Activated T-helper 2 cell treated with anti-CD3 and anti-CD28 coated beads, Interferon-gamma antibody, Interleukin-2, Interleukin-4, amounts not matched to agents 10 μg/mL and 5 μg/mL and 100 μg/mL, durations not matched to agents 14 hours and 24 hours and 36 hours (primary cell): ENCODE results near the gene TAF1B. TPM values are rescaled to one million over a fixed set of nuclear protein-coding genes. Genes with fewer than 3 reads are reported as not detected.

Source experiments
- DNase-seq: peaks from one replicate; pipeline ENCODE4 v3.0.0; 2021; ENCODE audit warnings: low spot score
- H3K27ac Mint-ChIP-seq: one replicate; pipeline ENCODE4 v1.8.0; 2021; ENCODE audit warnings: mixed read lengths
- H3K27me3 Mint-ChIP-seq: one replicate; pipeline ENCODE4 v1.8.0; 2021; ENCODE audit warnings: low read depth, mixed read lengths
- H3K36me3 Mint-ChIP-seq: one replicate; pipeline ENCODE4 v1.8.0; 2021; ENCODE audit warnings: low read depth, mixed read lengths
- H3K4me1 Mint-ChIP-seq: one replicate; pipeline ENCODE4 v1.8.0; 2021; ENCODE audit warnings: low read depth, mixed read lengths
- H3K4me3 Mint-ChIP-seq: one replicate; pipeline ENCODE4 v1.8.0; 2021; ENCODE audit warnings: low read depth, mild to moderate bottlenecking, moderate library complexity, mixed read lengths
- H3K9me3 Mint-ChIP-seq: one replicate; pipeline ENCODE4 v1.8.0; 2021; ENCODE audit warnings: mixed read lengths
- intact Hi-C: fragments of 100-400 bp; cut with micrococcal nuclease; formaldehyde crosslinking; loops from one replicate; pipeline ENCODE4 v1.15.1; 2023
- total RNA-seq: library from RNA; stranded (reverse); gene quantifications from 2 replicates; pipeline ENCODE4 v1.2.3, GENCODE V29; 2022

Gene TAF1B
- total RNA-seq, 1 donor from 2014 or later: 29.3 TPM

DNA sequence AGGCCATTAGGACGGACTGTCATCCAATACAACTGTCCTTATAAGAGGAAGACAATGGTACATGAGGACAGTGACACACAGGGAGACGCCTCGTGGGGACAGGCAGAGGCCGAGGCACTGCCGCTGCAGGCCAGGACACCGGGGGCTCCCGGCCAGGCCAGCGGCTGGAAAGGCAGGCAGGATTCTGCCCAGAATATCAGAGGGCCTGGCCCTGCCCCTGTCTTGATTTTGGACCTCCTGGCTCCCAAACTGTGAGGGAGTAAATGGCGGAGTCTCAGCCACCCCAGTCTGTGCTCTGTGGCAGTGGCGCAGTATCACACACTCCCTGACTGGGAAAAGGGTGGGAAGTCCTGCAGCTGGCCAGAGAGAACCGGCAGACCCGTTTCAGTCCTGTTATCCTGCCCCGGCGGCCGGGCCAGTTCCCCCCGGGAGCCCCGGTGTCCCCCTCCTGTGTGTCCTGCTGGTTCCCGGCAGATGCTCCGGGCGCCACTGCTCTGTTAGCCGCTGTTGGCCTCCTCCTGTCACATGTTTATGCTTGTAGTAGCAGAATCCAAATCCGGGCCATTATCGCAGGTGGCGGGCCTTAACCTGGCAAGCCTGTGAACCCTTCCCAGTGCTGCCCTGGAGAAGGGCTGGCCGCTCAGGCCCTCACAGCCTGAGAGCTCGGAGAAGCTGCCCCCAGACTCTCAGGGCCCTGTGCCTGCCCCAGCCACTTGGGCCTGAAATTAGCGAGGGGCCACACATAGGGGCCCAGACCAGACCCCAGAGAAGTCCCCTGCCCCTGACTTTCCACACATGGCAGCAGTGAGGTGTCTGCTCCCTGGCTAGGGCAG lies 31.4 kb upstream of the TAF1B start:
- no peak overlapping the region for H3K4me3 Mint-ChIP-seq
- no peaks in the 10 kb centered on the region for H3K36me3 Mint-ChIP-seq
- peaks cover 12% of the 10 kb centered on the region for H3K4me1 Mint-ChIP-seq
- H3K27me3 Mint-ChIP-seq: peaks cover 12% of the 10 kb centered on the region
- intact Hi-C loops: no loop called here
- no peak overlapping the region for H3K27ac Mint-ChIP-seq
- H3K9me3 Mint-ChIP-seq: no peaks in the 10 kb centered on the region
- DNase-seq: no peak

DNA sequence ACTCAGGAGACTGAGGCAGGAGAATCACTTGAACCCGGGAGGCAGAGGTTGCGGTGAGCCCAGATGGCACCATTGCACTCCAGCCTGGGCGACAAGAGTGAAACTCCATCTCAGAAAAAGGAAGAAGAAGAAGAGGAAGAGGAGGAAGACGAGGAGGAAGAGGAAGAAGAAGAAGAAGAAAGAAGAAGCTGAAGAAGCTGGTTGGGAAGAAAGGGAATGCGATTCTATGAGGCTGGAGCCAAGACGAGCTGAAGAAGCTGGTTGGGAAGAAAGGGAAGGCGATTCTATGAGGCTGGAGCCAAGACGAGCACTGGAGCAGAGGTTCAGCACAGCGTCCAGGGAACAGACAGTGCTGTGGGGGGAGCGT lies 30.3 kb upstream of the TAF1B start:
- no peak overlapping the region for H3K27ac Mint-ChIP-seq
- DNase-seq: no peak
- no peak overlapping the region for H3K4me3 Mint-ChIP-seq
- H3K4me1 Mint-ChIP-seq: peaks cover 12% of the 10 kb centered on the region
- peaks cover 16% of the 10 kb centered on the region for H3K27me3 Mint-ChIP-seq
- intact Hi-C loops: no loop called here
- no peaks in the 10 kb centered on the region for H3K9me3 Mint-ChIP-seq
- H3K36me3 Mint-ChIP-seq: no peaks in the 10 kb centered on the region

DNA sequence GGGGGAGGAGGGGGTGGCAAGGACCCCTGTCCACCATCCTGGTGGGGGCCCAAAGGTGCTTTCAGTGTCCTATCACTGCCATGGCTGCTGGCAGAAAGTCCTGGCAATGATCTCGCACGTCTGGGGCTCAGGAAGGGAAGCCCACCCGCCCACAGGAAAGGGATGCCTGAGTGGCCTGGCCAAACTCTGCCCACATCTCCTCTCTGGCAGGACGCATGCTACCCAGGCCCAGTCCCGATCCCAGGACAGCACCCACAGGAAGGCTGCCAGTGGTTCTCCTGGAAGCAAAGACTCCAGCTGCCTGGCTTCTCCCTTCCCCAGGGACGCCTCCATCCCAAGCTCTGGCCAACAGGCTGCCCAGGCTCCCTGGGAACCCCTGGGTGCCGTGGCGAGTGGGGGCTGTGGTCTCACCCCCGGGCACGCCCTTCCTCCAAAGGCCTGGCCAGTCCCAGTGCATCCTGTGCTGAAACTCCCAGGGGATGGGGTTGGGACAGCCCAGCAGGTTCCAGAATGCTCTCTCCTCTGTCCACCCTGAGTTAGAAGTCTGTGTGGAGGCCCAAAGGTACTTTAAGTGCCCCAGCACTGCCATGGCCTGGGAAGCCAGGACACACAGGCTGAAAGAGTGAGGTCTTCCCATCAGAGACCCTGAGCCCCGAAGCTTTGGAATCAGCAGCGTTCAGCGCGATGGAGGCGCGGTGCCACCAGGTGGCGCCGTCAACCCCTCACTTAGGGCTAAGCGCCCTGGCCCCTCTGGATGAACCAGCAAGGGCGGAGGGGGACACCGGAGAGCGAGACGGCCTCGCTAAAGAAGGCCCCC lies 29.8 kb upstream of the TAF1B start:
- DNase-seq: peak; percentile 63
- no peaks in the 10 kb centered on the region for H3K36me3 Mint-ChIP-seq
- no peak overlapping the region for H3K4me3 Mint-ChIP-seq
- H3K27ac Mint-ChIP-seq: no peak overlapping the region
- peaks cover 19% of the 10 kb centered on the region for H3K27me3 Mint-ChIP-seq
- no peaks in the 10 kb centered on the region for H3K9me3 Mint-ChIP-seq
- peaks cover 12% of the 10 kb centered on the region for H3K4me1 Mint-ChIP-seq
- intact Hi-C loops: loop anchor here (1.0 kb wide), 1 partner anchor 235 kb away; no protein-coding TSS in a partner anchor

DNA sequence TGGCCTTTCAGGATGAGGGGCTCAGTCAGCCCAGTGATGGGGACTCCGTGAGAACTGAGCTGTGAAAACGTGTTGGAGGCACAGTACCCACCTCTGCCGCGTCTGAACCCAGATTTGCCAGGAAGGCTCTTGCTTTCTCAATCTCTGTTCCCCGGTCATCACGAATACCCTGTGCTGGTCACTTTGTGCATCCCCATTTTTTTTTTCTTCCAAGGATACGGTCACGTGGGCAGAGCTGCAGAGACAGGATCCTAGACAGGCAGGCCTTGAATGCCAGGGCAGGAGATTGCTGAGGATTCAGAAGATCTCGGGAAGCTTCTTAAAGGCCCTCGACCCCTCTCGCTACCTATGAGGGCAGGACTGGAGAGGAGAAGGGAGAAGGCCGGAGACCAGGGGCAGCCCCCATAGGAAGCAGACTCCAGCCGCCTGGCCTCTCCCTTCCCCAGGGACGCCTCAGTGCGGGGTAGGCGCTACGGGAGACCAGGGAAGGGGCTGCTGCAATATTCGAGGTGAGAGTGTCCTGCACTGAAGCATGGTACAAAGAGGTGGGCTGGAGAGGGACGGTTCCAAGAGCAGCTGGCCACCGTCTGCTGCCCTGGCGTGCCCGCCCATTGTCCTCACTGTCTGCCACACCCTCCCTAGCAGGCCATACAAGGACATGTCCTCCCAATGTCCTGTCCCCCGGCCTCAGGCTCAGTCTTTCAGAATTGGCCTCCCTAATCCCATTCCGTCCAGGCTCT lies 29.0 kb upstream of the TAF1B start:
- Mint-ChIP-seq H3K27me3 (peaks cover 19% of the 10 kb centered on the region), H3K27ac (no peak overlapping the region), H3K4me3 (no peak overlapping the region), H3K9me3 (no peaks in the 10 kb centered on the region), H3K36me3 (no peaks in the 10 kb centered on the region), H3K4me1 (peaks cover 12% of the 10 kb centered on the region)
- intact Hi-C loops: loop anchor here (1.0 kb wide), 1 partner anchor 234 kb away; no protein-coding TSS in a partner anchor
- no peak for DNase-seq

DNA sequence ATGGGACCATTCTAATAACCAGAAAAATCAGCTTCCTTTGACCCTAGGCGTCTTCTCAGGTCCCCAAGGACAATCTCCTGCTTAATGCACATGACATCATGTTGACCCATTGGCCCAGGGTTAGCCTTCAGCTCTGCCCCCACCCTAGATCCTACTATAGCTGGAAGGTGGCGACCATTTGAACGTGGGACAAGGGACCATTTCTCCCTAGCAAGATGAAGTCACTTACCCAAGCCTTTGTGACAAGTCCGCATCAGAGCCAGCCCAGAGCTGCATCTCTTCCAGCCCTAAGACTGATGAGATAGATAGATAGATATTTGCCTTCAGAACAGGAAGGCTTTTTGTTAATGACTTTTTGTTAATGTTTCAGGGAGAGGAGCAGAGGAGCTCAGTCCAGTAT lies 28.2 kb upstream of the TAF1B start:
- Mint-ChIP-seq H3K4me3 (no peak overlapping the region), H3K27ac (no peak overlapping the region), H3K36me3 (no peaks in the 10 kb centered on the region), H3K27me3 (peaks cover 16% of the 10 kb centered on the region), H3K9me3 (no peaks in the 10 kb centered on the region), H3K4me1 (peaks cover 12% of the 10 kb centered on the region)
- intact Hi-C loops: no loop called here
- DNase-seq: no peak

DNA sequence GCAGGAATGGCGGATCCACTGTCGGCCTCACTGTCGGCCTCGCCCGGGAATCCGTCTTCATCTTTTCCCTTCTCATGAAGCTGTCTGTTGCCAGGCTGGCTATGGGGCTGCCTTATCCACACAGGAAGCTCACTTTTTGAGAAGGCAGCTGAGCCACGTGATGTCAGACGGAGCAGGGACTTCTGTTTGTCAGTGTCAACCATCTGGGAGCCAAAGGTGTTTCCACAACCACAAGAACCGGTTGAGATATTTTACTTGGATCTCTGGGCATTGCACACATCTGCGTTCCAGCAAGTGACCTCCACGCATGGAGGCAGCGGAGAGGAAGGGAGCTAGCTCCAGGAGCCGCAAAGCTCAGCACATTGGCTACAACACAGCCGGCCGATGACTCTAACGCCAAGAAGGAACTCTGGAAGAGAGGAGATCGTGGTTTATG lies 27.4 kb upstream of the TAF1B start:
- intact Hi-C loops: no loop called here
- DNase-seq: no peak
- H3K27me3 Mint-ChIP-seq: peaks cover 16% of the 10 kb centered on the region
- peaks cover 12% of the 10 kb centered on the region for H3K4me1 Mint-ChIP-seq
- no peaks in the 10 kb centered on the region for H3K36me3 Mint-ChIP-seq
- H3K4me3 Mint-ChIP-seq: no peak overlapping the region
- H3K9me3 Mint-ChIP-seq: no peaks in the 10 kb centered on the region
- no peak overlapping the region for H3K27ac Mint-ChIP-seq

DNA sequence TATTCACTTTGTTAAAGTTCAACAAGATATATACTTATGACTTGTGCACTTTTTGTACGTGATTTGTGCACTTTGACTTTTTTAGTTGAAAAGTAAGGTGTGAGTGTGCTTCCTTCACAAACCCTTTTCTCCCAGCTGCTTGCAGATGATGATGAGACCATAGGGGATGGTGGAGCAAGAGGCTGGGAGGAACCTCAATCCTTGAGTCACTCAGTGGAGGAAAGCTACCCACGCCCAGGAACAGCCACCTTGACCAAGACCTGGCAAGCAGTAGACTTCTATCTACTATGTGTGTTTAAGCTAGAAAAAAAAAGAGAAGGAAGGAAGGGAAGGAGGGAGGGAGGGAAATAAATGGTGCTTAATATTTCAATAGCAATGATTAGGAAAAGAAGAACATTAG lies 25.2 kb upstream of the TAF1B start:
- Mint-ChIP-seq H3K27ac (no peak overlapping the region), H3K27me3 (peaks cover 13% of the 10 kb centered on the region), H3K9me3 (no peaks in the 10 kb centered on the region), H3K36me3 (no peaks in the 10 kb centered on the region), H3K4me3 (no peak overlapping the region), H3K4me1 (peaks cover 12% of the 10 kb centered on the region)
- DNase-seq: no peak
- intact Hi-C loops: no loop called here

DNA sequence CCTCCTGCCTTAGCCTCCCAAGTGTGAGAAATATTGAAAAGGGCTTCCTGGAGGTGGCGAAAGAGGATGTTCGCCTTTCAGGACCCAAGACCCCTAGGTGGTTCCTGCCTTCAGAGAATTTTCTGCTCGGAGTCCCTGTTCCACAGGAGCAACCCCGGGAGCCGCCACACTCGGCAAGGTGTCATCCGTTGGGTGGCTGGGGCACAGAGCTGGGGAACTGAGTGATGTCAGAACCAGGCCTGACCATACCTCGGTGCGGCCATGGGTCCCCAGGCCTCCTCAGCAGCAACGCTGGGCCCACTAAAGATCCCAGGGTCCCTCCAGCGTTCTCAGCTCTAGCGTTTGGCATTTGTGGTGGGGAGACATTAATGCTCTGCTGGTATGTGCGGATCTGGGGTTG lies 23.7 kb upstream of the TAF1B start:
- peaks cover 8% of the 10 kb centered on the region for H3K4me1 Mint-ChIP-seq
- no peak for DNase-seq
- intact Hi-C loops: no loop called here
- no peak overlapping the region for H3K4me3 Mint-ChIP-seq
- H3K36me3 Mint-ChIP-seq: no peaks in the 10 kb centered on the region
- H3K27ac Mint-ChIP-seq: no peak overlapping the region
- H3K9me3 Mint-ChIP-seq: no peaks in the 10 kb centered on the region
- peaks cover 13% of the 10 kb centered on the region for H3K27me3 Mint-ChIP-seq

DNA sequence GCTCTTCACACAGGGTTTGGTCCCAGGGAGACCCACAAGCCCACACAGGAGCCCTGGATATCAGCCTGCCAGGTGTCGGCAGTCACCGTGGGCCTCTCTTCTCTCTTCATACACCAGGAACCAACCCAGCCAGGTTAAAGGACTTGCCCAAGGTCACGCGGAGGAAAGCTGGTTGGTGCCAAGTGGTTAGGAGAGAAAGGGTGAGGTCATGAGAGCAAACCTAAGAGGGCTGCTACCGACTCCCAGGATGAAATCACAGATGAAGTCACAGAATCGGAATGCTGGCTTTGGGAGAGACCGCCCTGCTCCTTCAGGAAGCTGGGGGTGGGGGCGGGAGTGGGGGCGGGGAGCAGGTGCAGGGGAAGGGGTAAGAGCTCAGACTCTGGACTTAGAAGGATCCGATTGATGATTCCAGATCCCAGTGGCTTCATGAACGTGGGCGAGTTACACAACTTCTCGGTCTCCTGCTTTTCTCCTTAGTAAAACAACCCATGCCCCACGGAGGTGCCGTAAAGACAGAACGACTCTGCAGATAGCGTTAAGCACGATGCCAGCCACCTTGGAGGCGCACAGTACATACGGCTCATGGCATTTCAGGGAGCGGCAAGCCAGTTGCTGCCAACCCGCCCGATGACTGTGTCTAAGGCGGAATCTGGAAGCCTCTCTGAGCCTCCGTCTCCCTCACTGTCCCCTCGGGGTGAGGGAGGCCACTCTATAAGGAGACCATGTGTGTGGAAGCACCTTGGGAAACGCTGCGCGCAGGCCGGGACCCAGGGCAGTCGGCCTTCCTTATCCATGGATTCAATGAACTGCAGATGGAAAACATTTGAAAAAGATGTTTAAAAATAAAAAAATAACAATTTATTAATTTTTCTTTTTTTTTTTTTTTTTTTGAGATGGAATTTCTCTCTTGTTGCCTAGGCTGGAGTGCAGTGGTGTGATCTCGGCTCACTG lies 23.0 kb upstream of the TAF1B start:
- no peaks in the 10 kb centered on the region for H3K9me3 Mint-ChIP-seq
- peaks cover 8% of the 10 kb centered on the region for H3K4me1 Mint-ChIP-seq

DNA sequence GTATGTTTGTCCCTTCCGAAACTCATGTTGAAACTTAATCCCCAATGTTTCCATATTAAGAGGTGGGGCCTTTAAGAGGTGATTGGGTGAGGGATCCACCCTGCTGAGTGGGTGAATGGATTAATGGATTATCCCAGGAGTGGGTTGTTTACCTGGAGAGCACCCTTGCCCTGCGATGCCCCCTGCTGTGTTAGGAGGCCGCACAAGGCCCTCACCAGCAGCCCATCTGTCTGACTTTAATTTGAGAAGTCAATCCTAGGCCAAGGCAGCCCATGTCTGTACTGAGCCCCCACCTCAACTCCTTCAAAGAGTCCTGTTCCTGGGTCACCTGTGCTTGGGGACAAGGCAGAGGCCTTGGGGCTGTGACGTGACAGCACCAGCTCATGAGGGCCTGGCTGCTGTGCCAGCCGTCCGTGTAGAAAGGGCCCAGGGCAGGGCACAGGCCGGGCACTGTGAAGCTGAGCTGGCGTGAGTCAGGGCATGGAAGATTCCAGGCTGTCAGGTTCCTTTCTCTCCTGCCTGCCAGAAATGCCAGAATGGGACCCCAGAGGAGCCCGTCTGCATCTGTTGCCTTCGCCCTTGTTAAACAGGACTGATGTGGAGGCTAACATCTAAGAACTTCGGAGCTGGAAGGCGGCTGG lies 21.3 kb upstream of the TAF1B start:
- Mint-ChIP-seq H3K36me3 (no peaks in the 10 kb centered on the region), H3K9me3 (no peaks in the 10 kb centered on the region), H3K4me3 (no peak overlapping the region), H3K27me3 (peaks cover 13% of the 10 kb centered on the region), H3K27ac (no peak overlapping the region), H3K4me1 (no peaks in the 10 kb centered on the region)
- intact Hi-C loops: no loop called here
- no peak for DNase-seq

More for the DNA sequence above, 23.0 kb upstream of the TAF1B start:
- DNase-seq: no peak
- intact Hi-C loops: no loop called here
- Mint-ChIP-seq H3K27me3 (peaks cover 9% of the 10 kb centered on the region), H3K27ac (no peak overlapping the region), H3K4me3 (no peak overlapping the region), H3K36me3 (no peaks in the 10 kb centered on the region)

DNA sequence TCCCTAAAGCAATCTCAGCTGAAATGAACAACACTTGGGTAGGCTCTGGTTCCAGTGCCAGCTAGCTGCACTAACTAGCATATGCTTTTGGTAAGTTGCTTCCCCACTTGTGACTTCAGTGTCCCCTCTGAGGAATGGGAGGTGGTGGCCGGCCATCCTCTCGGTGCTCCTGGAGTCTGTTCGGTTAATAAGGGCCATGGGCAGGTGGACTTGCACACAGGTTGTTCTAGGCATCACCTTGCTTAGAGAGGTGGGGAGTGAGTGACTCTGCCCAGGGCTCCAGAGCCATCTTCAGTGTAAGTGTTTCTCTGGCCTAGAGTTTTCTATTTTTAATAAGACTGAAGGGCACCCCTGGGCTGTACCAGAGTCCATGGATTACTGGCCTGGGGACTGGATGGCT lies 18.8 kb upstream of the TAF1B start:
- H3K9me3 Mint-ChIP-seq: no peaks in the 10 kb centered on the region
- H3K4me3 Mint-ChIP-seq: no peak overlapping the region
- H3K36me3 Mint-ChIP-seq: no peaks in the 10 kb centered on the region
- H3K27me3 Mint-ChIP-seq: peaks cover 11% of the 10 kb centered on the region
- H3K4me1 Mint-ChIP-seq: peaks cover 4% of the 10 kb centered on the region
- DNase-seq: no peak
- H3K27ac Mint-ChIP-seq: no peak overlapping the region
- intact Hi-C loops: no loop called here
